Mucosa of stomach (tissue), 1 donor: Measurements from ENCODE around the gene LRRC8E.

ENCODE experiments used
- H3K27me3 ChIP-seq: one replicate; pipeline ENCODE4 v1.7.0; 2013; ENCODE audit warnings: mild to moderate bottlenecking, low read length; ENCODE audit not compliant: control insufficient read depth, insufficient read depth
- H3K36me3 ChIP-seq: one replicate; pipeline ENCODE4 v1.7.0; 2013; ENCODE audit warnings: low read length; ENCODE audit not compliant: control insufficient read depth, insufficient read depth
- H3K4me1 ChIP-seq: one replicate; pipeline ENCODE4 v1.7.0; 2013; ENCODE audit warnings: mild to moderate bottlenecking, low read length; ENCODE audit not compliant: control insufficient read depth, insufficient read depth
- H3K4me3 ChIP-seq: one replicate; pipeline ENCODE4 v1.7.0; 2013; ENCODE audit warnings: low read length
- H3K9ac ChIP-seq: one replicate; pipeline ENCODE4 v1.7.0; 2013; ENCODE audit warnings: mild to moderate bottlenecking, low read length, moderate library complexity
- H3K9me3 ChIP-seq: one replicate; pipeline ENCODE4 v1.7.0; 2013; ENCODE audit warnings: mild to moderate bottlenecking, low read length, moderate library complexity; ENCODE audit not compliant: control insufficient read depth
- donor health status: Pancreatic carcinoma.

Gene LRRC8E

DNA sequence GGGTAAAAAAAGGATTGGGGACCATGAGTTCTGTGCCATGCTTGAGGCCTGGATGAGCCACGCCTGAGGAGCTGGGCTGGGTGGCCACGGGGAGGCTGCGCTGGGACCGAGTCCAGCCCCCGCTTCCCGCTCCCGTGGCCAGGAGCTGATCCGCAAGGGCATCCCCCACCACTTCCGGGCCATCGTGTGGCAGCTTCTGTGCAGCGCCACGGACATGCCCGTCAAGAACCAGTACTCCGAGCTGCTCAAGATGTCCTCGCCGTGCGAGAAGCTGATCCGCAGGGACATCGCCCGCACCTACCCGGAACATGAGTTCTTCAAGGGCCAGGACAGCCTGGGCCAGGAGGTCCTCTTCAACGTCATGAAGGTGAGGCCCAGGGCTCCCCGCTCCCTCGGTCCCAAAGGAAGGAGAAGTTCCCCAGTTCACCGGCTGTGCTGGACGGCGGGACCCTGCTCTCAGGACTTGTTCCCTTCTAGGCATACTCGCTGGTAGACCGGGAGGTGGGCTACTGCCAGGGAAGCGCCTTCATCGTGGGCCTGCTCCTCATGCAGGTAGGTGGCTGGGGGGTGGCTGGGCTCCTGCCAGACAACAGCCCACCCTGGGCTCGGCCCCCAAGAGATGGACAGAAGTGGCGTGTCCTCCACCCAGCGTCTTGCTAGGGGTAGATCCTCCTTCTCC lies 39.4 kb upstream of the LRRC8E start:
- Histone ChIP-seq H3K9ac (no peak overlapping the region), H3K36me3 (no peaks in the 10 kb centered on the region), H3K4me1 (peaks cover 9% of the 10 kb centered on the region), H3K9me3 (no peaks in the 10 kb centered on the region), H3K27me3 (no peaks in the 10 kb centered on the region), H3K4me3 (no peak overlapping the region)

DNA sequence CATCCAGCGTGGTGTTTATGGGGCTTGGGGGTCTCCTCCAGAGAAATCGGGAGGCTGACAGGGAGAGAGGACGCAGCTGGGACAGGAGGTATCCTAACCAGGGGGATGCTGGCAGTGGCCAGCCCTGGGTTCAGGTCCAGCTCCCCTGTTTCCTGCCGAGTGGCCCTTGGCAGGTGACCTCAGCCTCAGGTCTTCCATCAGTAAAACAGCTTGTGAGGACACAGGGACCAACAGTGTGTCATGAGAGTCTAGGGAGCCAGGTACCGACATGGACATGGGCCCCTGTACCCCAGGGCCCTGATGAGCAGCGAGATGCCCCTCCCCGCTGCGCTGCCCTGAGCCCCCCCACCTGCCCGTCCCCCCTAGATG lies 38.7 kb upstream of the LRRC8E start:
- Histone ChIP-seq H3K36me3 (no peaks in the 10 kb centered on the region), H3K9ac (no peak overlapping the region), H3K4me3 (no peak overlapping the region), H3K4me1 (peaks cover 9% of the 10 kb centered on the region), H3K9me3 (no peaks in the 10 kb centered on the region), H3K27me3 (no peaks in the 10 kb centered on the region)

DNA sequence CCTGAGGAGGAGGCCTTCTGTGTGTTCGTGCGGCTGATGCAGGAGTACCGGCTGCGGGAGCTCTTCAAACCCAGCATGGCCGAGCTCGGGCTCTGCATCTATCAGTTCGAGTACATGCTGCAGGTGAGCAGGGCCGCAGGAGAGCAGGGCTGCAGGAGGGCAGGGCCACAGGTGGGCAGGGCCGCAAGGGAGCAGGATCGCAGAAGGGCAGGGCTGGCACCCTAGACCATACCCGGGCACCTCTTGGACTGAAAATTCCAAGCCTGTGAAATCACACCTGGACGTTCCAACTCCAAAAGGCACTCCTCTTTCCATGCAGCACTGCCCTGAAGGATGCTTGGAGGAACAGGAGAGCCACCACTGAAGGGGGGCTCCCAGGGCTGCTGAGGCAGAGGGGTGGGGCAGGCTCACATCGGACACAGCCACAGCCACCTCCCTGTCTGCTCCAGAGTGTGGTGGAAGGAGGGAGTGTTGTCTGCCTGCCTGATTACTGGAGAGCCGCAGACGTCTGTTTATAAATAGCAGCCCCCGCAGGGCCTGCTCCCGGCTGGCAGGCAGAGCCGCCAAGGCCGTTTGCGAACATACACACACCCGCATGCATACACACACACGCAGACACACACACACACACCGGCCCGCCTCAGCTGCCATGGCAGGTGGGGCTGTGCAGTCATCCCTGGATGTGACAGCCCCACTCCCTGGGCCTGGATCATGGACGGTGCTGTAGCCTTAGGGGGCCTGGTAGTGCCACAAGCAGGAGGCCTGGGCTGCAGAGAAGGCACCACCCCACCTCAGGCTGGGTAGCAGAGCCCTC lies 38.1 kb upstream of the LRRC8E start:
- H3K9ac ChIP-seq: no peak overlapping the region
- no peaks in the 10 kb centered on the region for H3K27me3 ChIP-seq

GRCh38 chr19:7850945-7851622 lies 37.2 kb upstream of the LRRC8E start:
- Histone ChIP-seq H3K4me1 (peaks cover 9% of the 10 kb centered on the region), H3K4me3 (no peak overlapping the region), H3K9ac (no peak overlapping the region)

More for the DNA sequence above, 38.1 kb upstream of the LRRC8E start:
- H3K4me1 ChIP-seq: peaks cover 9% of the 10 kb centered on the region
- no peak overlapping the region for H3K4me3 ChIP-seq
- H3K36me3 ChIP-seq: no peaks in the 10 kb centered on the region
- H3K9me3 ChIP-seq: no peaks in the 10 kb centered on the region

GRCh38 chr19:7851623-7852500 lies 36.4 kb upstream of the LRRC8E start:
- H3K27me3 ChIP-seq: no peaks in the 10 kb centered on the region
- H3K4me1 ChIP-seq: peaks cover 9% of the 10 kb centered on the region
- H3K9ac ChIP-seq: no peak overlapping the region
- no peaks in the 10 kb centered on the region for H3K9me3 ChIP-seq
- no peaks in the 10 kb centered on the region for H3K36me3 ChIP-seq
- no peak overlapping the region for H3K4me3 ChIP-seq

More at GRCh38 chr19:7850945-7851622, 37.2 kb upstream of the LRRC8E start:
- H3K27me3 ChIP-seq: no peaks in the 10 kb centered on the region
- no peaks in the 10 kb centered on the region for H3K36me3 ChIP-seq
- no peaks in the 10 kb centered on the region for H3K9me3 ChIP-seq

- H3K4me1 ChIP-seq: peaks cover 9% of the 10 kb centered on the region
- no peaks in the 10 kb centered on the region for H3K36me3 ChIP-seq
- no peak overlapping the region for H3K4me3 ChIP-seq
- peaks cover 4% of the 10 kb centered on the region for H3K27me3 ChIP-seq
- no peak overlapping the region for H3K9ac ChIP-seq
- no peaks in the 10 kb centered on the region for H3K9me3 ChIP-seq
These were observed 35.2 kb upstream of the LRRC8E start for GRCh38 chr19:7852851-7853769.

GRCh38 chr19:7853770-7854128 lies 34.6 kb upstream of the LRRC8E start:
- H3K4me3 ChIP-seq: no peak overlapping the region
- H3K9ac ChIP-seq: no peak overlapping the region

DNA sequence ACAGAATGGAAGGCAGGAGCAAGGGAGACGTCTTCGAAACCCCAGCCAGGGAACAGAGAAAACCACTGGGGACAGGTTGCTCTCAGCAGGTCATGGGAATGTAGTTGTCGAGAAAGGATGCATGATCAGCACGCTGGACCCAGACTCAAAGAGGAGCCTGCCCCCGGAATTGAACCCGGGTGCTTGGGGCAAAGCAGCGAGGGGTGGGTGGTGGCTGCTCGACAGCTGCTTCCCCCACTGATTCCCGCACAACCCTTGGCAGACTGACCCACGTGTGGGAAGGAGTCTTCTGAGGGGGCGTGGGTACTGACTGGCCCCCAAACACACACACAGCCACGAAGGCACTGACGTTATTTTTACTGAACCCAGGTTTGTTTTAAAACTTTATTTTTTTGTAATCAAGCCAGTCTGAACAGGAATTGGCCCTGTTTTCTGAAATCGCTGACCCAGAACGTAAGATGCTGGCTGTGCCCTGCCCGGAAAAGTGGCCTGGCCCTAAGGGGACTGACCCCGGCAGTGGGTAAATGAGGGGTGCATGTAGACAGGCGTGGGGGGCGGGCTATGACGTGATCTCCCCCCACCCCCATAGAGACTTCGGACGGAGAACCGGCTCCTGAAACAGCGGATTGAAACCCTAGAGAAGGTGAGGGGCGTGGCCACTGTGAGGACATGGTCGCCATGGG lies 32.7 kb upstream of the LRRC8E start:
- H3K4me1 ChIP-seq: peaks cover 9% of the 10 kb centered on the region
- no peaks in the 10 kb centered on the region for H3K36me3 ChIP-seq
- H3K4me3 ChIP-seq: no peak overlapping the region
- H3K27me3 ChIP-seq: peaks cover 4% of the 10 kb centered on the region
- H3K9me3 ChIP-seq: no peaks in the 10 kb centered on the region
- H3K9ac ChIP-seq: no peak overlapping the region

More at GRCh38 chr19:7853770-7854128, 34.6 kb upstream of the LRRC8E start:
- H3K4me1 ChIP-seq: peaks cover 9% of the 10 kb centered on the region
- H3K27me3 ChIP-seq: peaks cover 4% of the 10 kb centered on the region
- H3K36me3 ChIP-seq: no peaks in the 10 kb centered on the region
- no peaks in the 10 kb centered on the region for H3K9me3 ChIP-seq

DNA sequence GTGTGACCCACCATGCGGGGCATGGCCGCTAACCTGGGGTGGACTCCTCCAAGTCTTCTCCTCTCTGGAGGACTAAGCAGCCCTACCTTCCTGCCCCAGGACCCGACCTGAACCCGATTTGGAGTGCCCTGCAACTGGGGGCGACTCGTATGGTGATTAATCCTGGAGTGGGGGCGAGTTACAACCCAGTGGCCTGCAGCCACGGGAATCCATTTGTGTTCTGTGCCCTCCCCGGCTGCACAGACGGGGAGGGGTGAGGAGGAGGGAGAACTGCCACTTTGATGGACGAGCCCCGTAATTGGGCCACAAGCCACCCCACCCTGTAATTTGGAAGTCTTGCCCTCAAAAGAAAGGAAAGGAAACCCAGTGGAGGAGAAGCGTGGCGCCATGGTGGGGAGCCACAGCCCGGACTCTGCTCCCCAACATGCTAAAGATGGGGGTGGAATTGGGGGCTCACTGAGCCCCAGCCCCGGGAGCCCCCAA lies 32.2 kb upstream of the LRRC8E start:
- Histone ChIP-seq H3K27me3 (peaks cover 6% of the 10 kb centered on the region), H3K4me1 (peaks cover 9% of the 10 kb centered on the region), H3K36me3 (no peaks in the 10 kb centered on the region), H3K4me3 (no peak overlapping the region), H3K9ac (no peak overlapping the region), H3K9me3 (no peaks in the 10 kb centered on the region)
